HCEC 1CT (cell line): ENCODE results near the gene UBE2V1.

Source experiments
- DNase-seq: peaks from one replicate; pipeline ENCODE4 v3.0.0-alpha.2; 2017

Gene UBE2V1

GRCh38 chr20:50061151-50062005 is 51.6 kb downstream of the UBE2V1 start:
- DNase-seq, result no peak

GRCh38 chr20:50058662-50059402 is 54.1 kb downstream of the UBE2V1 start:
- no peak for DNase-seq

- no peak for DNase-seq
Measured at GRCh38 chr20:50057714-50058053, 55.3 kb downstream of the UBE2V1 start.

GRCh38 chr20:50056951-50057713 is 55.8 kb downstream of the UBE2V1 start:
- no peak for DNase-seq

- no peak for DNase-seq
Measured at GRCh38 chr20:50056408-50056926, 56.5 kb downstream of the UBE2V1 start.

GRCh38 chr20:50055524-50056083 is 57.3 kb downstream of the UBE2V1 start:
- no peak for DNase-seq

GRCh38 chr20:50054626-50055511 is 58.1 kb downstream of the UBE2V1 start:
- DNase-seq, result no peak

- DNase-seq, result no peak
Measured at GRCh38 chr20:50054231-50054547, 58.8 kb downstream of the UBE2V1 start.

- DNase-seq, result no peak
Measured at GRCh38 chr20:50053362-50054230, 59.4 kb downstream of the UBE2V1 start.

- DNase-seq, result no peak
Measured at GRCh38 chr20:50052550-50053361, 60.2 kb downstream of the UBE2V1 start.

GRCh38 chr20:50050660-50051308 is 62.2 kb downstream of the UBE2V1 start:
- no peak for DNase-seq

- DNase-seq, result no peak
Measured at GRCh38 chr20:50050214-50050613, 62.7 kb downstream of the UBE2V1 start.

GRCh38 chr20:50049442-50050026 is 63.4 kb downstream of the UBE2V1 start:
- DNase-seq, result no peak

- no peak for DNase-seq
Measured at GRCh38 chr20:50048420-50049166, 64.4 kb downstream of the UBE2V1 start.

GRCh38 chr20:50044353-50044960 is 68.5 kb downstream of the UBE2V1 start:
- DNase-seq, result no peak

- DNase-seq, result no peak
Measured at GRCh38 chr20:50043573-50044352, 69.2 kb downstream of the UBE2V1 start.
